ENCODE measurements around the gene CCL4. TPM values are rescaled to one million over a fixed set of nuclear protein-coding genes. Genes with fewer than 3 reads are reported as not detected.
A peak's percentile ranks its signal among the peaks of the same experiment; 100 is the strongest.
"Not testable (repeated sequence)": the region's sequence is repeated elsewhere in the genome, so short reads cannot be mapped to it uniquely, and the experiment has no call there.

Gene CCL4
- total RNA-seq, 2 donors from 2014 or later: not detected

DNA sequence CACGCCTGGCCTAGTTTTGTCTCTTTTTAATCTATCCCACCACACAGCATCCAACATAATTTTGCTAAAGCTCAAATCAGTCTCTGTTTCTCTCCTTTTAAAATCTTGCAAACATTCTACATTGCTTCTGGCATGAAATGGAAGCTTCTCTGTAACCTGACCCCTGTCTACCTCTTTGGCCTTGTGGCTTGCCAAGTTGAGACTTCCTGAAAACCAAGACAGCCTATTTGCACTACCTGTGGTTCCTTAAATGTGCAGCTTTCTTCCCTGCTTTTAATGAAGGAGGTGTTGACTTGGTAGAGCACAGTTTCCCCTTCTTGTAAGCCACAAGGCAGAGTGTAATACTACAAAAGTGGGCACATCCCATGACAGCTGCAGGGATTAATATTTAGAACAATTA is 7.6 kb upstream of the CCL4 start:
- Mint-ChIP-seq H3K9me3 (no peaks in the 10 kb centered on the region), H3K4me3 (no peak overlapping the region), H3K27ac (no peak overlapping the region), H3K27me3 (ENCODE audit: insufficient read depth) (peaks cover 14% of the 10 kb centered on the region), H3K4me1 (no peaks in the 10 kb centered on the region), H3K36me3 (ENCODE audit: low read depth) (no peaks in the 10 kb centered on the region)
- TF ChIP-seq, protein P1, sequence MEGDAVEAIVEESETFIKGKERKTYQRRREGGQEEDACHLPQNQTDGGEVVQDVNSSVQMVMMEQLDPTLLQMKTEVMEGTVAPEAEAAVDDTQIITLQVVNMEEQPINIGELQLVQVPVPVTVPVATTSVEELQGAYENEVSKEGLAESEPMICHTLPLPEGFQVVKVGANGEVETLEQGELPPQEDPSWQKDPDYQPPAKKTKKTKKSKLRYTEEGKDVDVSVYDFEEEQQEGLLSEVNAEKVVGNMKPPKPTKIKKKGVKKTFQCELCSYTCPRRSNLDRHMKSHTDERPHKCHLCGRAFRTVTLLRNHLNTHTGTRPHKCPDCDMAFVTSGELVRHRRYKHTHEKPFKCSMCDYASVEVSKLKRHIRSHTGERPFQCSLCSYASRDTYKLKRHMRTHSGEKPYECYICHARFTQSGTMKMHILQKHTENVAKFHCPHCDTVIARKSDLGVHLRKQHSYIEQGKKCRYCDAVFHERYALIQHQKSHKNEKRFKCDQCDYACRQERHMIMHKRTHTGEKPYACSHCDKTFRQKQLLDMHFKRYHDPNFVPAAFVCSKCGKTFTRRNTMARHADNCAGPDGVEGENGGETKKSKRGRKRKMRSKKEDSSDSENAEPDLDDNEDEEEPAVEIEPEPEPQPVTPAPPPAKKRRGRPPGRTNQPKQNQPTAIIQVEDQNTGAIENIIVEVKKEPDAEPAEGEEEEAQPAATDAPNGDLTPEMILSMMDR (conservative IDR thresholded peaks at IDR 0.05): no peak
- DNase-seq: no peak
- H3K36me3 ChIP-seq (ENCODE audit: control insufficient read depth, insufficient read depth, low read length): no peaks in the 10 kb centered on the region
- H3K4me3 ChIP-seq (ENCODE audit: low read length): no peak overlapping the region
- H3K4me1 ChIP-seq (ENCODE audit: control insufficient read depth, insufficient read depth, low read length): no peaks in the 10 kb centered on the region
- H3K9me3 ChIP-seq (ENCODE audit: control insufficient read depth, low read length): no peaks in the 10 kb centered on the region
- WGBS, 2 experiments (ENCODE audit: insufficient coverage in 1 of 2, insufficient read length in 1 of 2): 100% methylated on average over 1 of the region's 1 CpG; no CpG with 5 or more reads in 1 of the 2 experiments
- H3K27me3 ChIP-seq (ENCODE audit: control insufficient read depth, insufficient read depth, low read length, poor library complexity, severe bottlenecking): peaks cover 18% of the 10 kb centered on the region
- H3K9ac ChIP-seq (ENCODE audit: extremely low read depth, low read length, poor library complexity, severe bottlenecking): no peak overlapping the region
- H3K27ac ChIP-seq (ENCODE audit: low read depth, low read length): no peak overlapping the region

DNA sequence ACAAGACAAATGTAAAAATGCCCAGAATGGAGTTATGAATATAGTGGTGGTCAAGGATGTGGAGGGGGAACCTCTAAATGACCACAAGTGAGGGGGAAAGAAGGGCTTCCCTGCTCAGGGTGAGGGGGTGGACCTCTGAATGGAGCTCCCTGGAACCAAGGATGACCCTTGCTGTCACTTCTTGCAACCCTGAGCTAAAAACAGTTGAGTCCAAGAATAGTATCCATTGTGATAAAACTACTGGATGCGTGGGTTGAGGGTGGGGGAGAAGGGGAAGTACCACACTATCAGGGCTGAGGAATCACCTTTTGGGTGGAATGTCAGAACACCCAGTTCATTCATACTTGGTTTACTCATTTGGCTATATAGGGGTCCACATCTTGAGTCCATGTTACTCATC is 4.6 kb upstream of the CCL4 start:
- 100% methylated on average over 1 of the region's 1 CpG; no CpG with 5 or more reads in 1 of the 2 experiments for WGBS, 2 experiments (ENCODE audit: insufficient coverage in 1 of 2, insufficient read length in 1 of 2)
- H3K4me3 Mint-ChIP-seq; H3K36me3 ChIP-seq (ENCODE audit: control insufficient read depth, insufficient read depth, low read length); H3K4me3 ChIP-seq (ENCODE audit: low read length); H3K4me1 Mint-ChIP-seq; H3K4me1 ChIP-seq (ENCODE audit: control insufficient read depth, insufficient read depth, low read length); H3K9me3 Mint-ChIP-seq; H3K27ac Mint-ChIP-seq; H3K36me3 Mint-ChIP-seq (ENCODE audit: low read depth); H3K27ac ChIP-seq (ENCODE audit: low read depth, low read length); H3K9me3 ChIP-seq (ENCODE audit: control insufficient read depth, low read length); DNase-seq; H3K9ac ChIP-seq (ENCODE audit: extremely low read depth, low read length, poor library complexity, severe bottlenecking): not testable (repeated sequence)
- H3K27me3 ChIP-seq (ENCODE audit: control insufficient read depth, insufficient read depth, low read length, poor library complexity, severe bottlenecking): peaks cover 36% of the 10 kb centered on the region
- peaks cover 30% of the 10 kb centered on the region for H3K27me3 Mint-ChIP-seq (ENCODE audit: insufficient read depth)

DNA sequence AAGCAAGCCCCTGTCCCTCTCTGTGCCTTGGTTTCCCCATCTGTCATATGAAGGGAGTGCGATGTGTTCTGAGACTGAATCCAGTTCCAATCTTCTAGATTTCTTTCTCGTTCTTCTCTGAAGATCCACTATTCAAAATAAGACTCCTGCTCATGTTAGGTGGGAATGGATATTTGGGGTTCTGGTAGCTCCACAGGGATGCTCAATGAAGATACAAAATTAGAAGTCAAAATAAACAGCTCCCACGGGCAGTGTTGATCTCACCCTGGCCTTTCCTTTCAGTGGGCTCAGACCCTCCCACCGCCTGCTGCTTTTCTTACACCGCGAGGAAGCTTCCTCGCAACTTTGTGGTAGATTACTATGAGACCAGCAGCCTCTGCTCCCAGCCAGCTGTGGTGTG is 619 bp downstream of the CCL4 start:
- not testable (repeated sequence) for H3K9ac ChIP-seq (ENCODE audit: extremely low read depth, low read length, poor library complexity, severe bottlenecking); H3K4me3 Mint-ChIP-seq; H3K36me3 ChIP-seq (ENCODE audit: control insufficient read depth, insufficient read depth, low read length); H3K27ac ChIP-seq (ENCODE audit: low read depth, low read length); H3K9me3 Mint-ChIP-seq; H3K4me1 ChIP-seq (ENCODE audit: control insufficient read depth, insufficient read depth, low read length); H3K4me3 ChIP-seq (ENCODE audit: low read length); DNase-seq; H3K9me3 ChIP-seq (ENCODE audit: control insufficient read depth, low read length); H3K36me3 Mint-ChIP-seq (ENCODE audit: low read depth); H3K27ac Mint-ChIP-seq; H3K4me1 Mint-ChIP-seq
- 78% methylated on average over 4 of the region's 7 CpGs; no CpG with 5 or more reads in 1 of the 2 experiments for WGBS, 2 experiments (ENCODE audit: insufficient coverage in 1 of 2, insufficient read length in 1 of 2)
- peaks cover 83% of the 10 kb centered on the region for H3K27me3 ChIP-seq (ENCODE audit: control insufficient read depth, insufficient read depth, low read length, poor library complexity, severe bottlenecking)
- H3K27me3 Mint-ChIP-seq (ENCODE audit: insufficient read depth): peaks cover 75% of the 10 kb centered on the region

DNA sequence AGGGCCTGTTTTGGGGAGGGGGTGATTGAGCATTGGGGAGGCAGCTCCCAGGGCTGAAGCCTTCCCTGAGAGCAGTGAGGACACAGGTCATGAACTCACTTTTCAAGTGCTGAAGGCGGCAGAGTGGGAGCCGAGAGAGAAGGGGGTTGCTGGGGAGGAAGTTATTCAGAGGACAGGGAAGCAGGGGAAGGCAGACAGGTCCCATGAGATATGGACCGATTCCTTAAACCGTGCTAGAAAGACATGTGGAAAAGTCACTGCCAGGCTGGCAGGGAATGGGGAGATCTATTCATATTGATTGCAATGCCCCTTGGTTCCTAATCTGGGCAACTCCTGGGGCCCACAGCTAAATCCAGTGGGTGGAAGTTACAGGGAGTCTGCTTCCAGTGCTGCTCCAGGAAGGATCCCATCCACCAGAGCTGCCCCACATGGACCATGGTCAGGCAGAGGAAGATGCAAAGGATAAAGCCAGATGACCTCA is 1.1 kb downstream of the CCL4 start:
- Mint-ChIP-seq H3K27me3 (ENCODE audit: insufficient read depth) (peaks cover 73% of the 10 kb centered on the region), H3K36me3 (ENCODE audit: low read depth) (no peaks in the 10 kb centered on the region), H3K4me3 (no peak overlapping the region), H3K9me3 (no peaks in the 10 kb centered on the region), H3K27ac (no peak overlapping the region), H3K4me1 (peaks cover 1% of the 10 kb centered on the region)
- H3K4me1 ChIP-seq (ENCODE audit: control insufficient read depth, insufficient read depth, low read length): no peaks in the 10 kb centered on the region
- H3K4me3 ChIP-seq (ENCODE audit: low read length): no peak overlapping the region
- no peaks in the 10 kb centered on the region for H3K9me3 ChIP-seq (ENCODE audit: control insufficient read depth, low read length)
- no peak overlapping the region for H3K9ac ChIP-seq (ENCODE audit: extremely low read depth, low read length, poor library complexity, severe bottlenecking)
- 80 to 94% methylated on average over 4 of the region's 4 CpGs for WGBS, 2 experiments (ENCODE audit: insufficient coverage in 1 of 2, insufficient read length in 1 of 2)
- peaks cover 83% of the 10 kb centered on the region for H3K27me3 ChIP-seq (ENCODE audit: control insufficient read depth, insufficient read depth, low read length, poor library complexity, severe bottlenecking)
- TF ChIP-seq, protein P1 (conservative IDR thresholded peaks at IDR 0.05): no peak
- no peak overlapping the region for H3K27ac ChIP-seq (ENCODE audit: low read depth, low read length)
- no peaks in the 10 kb centered on the region for H3K36me3 ChIP-seq (ENCODE audit: control insufficient read depth, insufficient read depth, low read length)
- DNase-seq: peak; percentile 36
